ENCODE results near the gene SNED1. TPM values are rescaled to one million over a fixed set of nuclear protein-coding genes. Genes with fewer than 3 reads are reported as not detected.
A peak's percentile ranks its signal among the peaks of the same experiment; 100 is the strongest.

Gene SNED1
- 63.7 and 65.5 TPM in 2 replicates for total RNA-seq (2014; rRNA removed; shearing (Covaris generic))

DNA sequence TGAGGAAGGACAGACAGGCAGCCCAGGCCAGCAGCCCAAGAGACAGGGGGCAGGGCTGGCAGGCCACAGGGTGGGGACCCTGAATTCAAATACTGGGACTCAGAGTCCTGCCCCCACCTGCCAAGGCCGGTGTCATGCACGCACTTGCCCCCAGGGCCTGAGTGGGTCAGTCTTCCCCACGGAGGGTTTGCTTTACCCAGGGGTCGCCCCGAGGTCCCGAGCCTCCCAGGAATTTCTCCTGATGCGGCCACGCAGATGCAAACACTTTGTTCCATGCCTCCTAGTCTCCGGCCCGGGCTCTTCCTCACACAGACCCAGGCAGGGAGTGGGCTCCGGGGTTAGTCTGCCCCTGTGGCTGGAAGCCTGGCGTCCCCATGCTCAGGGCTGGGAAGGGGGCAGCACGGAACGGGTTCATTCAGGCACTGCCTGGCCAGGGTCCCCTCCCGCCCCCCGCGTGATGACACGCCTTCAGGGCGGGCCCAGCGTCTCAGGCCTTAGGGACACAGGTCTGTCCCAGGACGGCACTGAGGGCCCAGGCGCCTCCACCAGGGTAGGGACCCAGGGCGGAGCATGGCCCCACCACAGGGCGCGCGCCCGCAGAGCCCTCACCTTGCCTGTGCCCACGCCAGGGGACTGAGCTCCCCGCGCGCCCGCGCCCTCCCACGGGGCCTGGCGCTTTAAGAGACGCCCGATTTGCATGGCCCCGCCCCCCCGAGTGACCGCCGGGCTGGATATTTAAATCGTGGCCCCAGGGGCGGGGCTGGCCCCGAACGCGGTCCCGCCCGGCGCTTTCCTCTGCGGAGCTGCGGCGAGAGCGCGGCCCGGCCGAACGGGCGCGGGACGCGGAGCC is at the start of gene SNED1:
SNED1 (plus strand) TSS at position 763 of the 850 bp plus-strand sequence. CDS start 220 bp downstream, outside the sequence.
- peak; percentile 89 for DNase-seq (ENCODE audit: low read depth)

DNA sequence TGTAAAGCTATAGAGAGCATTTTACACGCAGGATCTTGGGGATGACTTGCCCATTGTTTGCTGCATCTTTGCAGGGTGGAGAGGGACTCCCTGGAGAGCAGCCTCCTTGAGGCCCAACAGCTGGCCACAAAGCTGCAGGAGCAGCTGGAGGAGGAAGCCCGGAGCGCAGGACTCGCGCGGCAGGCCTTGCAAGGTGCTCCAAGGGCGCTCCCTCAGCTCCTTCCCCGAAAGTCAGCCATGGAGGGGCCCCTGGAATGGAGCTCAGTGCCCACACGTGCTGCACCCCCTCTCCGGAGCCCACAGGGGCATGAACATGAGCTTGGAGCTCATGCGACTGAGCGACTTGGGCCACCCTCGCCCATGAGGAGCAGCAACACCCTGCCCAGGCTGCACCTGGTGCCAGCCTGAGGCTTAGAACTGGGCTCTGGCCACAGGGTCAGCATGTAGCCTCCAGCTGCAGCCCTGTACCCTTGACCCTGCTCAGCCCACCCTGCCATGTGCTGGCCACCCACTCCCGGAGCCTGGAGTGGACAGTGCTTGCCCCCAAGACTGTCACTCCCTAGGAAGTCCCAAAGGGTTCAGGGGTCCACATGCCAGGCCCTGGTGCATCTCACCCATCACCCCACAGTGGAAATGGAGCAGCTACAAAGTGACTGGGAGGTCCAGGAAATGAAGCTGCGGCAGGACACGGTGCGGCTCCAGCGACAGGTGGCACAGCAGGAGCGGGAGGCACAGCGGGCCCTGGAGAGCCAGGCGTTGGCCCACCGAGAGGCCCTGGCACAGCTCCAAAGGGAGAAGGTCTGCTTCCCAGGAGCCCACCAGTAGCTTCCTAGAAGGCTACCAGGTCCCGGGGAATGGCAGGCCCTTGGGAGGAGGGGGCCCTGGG is 49.3 kb upstream of the SNED1 start:
- DNase-seq (ENCODE audit: low read depth) = no peak

DNA sequence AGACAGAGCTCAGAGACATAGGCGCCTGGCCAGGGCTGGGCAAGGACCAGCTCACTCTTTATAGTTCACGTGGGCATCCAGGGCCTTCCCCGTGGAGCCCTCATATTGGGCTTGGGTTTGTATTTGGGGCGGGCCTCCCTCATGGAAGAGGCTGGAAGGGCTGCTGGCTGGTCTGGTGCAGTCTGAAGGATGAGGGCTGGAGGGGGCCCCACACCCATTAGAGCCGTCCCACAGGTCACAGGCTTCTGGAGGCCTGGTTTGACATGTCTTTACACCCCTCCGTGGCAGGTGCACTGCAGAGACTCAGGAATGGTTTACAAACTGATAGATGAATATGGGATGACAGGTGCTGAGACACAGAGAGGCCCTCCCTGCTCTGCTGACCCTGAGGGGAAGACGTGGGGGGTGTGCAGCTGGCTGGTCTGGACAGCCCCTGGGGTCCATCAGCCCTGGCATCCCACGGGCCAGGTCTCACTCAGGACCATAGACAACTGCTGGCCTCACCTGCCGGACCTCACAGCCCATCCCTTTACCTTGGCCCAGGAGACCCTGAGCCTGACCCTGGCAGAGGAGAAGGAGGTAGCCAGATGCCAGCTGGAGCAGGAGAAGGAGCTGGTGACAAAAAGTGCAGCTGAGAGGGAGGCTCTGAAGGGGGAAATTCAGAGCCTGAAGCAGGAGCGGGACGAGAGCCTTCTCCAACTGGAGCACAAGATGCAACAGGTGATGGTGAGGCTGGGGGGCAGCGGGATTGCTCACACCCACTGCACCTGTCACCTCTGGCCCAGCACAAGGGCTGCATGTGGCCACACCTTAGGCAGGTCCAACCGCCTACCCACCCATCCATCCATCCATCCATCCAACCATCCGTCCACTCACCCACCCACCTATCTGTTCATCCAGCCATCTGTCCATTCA is 48.4 kb upstream of the SNED1 start:
- DNase-seq (ENCODE audit: low read depth) = no peak

DNA sequence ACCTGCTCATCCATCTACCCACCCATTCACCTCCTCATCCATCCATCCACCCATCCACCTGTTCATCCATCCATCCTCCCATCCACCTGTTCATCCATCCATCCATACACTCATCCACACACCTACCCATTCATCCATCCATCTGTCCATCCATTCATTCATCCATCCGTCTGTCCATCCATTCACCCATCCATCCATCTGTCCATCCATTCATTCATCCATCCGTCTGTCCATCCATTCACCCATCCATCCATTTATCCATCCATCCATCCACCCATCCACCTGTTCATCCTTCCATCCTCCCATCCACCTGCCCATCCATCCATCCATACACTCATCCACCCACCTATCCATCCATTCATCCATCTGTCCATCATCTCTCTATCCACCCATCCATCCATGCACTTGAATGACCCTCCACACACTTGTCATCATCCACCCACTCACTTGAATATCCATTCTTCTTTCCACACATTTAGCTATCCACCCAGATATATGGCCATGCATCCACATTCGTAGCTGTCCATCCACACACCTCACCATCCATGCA is 47.3 kb upstream of the SNED1 start:
- no peak for DNase-seq (ENCODE audit: low read depth)

DNA sequence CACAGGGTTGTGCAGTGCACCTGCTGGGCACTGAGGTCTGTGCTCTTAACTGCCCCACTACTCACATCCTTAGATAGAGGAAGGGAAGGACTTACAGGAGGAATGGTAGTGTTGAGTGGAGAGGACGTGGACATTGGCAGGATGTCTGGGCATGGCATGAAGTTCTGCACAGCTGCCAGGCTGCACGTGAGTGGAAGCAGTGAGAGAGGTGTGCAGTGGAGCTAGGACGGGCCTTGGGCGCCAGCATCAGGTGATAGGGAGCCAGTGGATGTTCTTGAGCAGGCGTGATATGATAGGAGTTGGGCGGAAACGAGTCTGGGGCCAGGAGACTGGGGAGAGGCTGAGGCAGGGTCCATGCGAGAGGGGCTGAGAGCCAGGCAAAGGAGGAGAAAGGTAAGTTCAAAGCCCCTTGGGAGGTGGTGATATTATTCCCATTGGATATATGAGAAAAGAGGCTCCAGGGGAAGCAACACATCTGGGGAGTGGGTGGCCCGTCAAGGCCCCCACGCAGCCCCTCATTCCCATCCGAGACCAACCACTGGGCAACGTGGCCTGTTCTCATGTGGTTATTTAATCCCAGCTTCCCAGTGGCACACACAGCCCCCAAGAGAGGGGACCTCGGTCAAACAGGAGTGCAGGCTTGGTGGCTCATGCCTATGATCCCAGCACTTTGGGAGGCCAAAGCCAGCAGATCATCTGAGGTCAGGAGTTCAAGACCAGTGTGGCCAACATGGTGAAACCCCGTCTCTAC is 45.7 kb upstream of the SNED1 start:
- DNase-seq (ENCODE audit: low read depth) = no peak

DNA sequence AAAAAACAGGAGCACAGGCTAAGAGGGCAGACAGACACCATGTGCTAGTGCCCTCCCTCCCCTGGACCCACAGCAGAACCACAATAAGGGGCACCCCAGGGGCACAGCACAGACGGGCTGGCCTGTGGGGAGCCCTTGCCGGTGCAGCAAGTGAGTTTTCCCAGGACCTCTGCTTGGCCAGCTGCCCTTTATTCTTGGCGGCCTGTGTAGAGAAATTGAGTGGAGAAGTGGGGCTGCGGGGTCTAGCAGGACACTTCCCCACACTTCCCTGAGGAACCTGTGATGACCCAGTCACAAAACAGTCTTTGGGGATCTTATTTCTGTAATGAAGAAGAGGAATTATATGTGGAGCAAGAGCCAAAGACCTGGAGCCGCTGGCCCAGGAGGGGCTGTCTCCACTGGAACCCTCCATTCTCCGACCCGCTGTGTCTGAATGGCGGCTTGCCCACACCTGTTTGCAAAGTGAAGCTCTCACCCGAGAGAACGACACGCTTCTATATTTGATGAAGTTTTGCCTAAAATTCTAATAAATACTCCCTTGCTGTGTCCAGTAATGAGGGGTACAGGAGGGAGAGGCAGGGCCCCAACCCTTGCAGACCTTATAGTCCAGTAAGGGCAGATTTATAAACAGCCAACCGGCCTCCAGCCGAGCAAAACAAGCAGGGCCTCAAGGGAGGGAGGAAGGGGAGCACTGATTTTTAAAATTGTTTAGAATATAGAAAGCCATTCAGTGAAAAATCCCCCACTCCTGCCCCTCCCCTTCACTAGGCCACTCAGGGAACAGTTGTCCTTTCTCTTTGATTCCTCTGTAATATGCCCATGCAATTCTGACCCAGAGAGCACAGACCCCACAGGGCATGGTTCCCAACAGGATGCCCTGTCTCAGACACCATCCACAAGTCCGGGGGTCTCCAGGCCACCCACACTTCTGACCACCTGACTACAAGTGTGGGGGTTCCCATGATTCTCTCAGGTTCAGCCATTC is 44.7 kb upstream of the SNED1 start:
- no peak for DNase-seq (ENCODE audit: low read depth)

DNA sequence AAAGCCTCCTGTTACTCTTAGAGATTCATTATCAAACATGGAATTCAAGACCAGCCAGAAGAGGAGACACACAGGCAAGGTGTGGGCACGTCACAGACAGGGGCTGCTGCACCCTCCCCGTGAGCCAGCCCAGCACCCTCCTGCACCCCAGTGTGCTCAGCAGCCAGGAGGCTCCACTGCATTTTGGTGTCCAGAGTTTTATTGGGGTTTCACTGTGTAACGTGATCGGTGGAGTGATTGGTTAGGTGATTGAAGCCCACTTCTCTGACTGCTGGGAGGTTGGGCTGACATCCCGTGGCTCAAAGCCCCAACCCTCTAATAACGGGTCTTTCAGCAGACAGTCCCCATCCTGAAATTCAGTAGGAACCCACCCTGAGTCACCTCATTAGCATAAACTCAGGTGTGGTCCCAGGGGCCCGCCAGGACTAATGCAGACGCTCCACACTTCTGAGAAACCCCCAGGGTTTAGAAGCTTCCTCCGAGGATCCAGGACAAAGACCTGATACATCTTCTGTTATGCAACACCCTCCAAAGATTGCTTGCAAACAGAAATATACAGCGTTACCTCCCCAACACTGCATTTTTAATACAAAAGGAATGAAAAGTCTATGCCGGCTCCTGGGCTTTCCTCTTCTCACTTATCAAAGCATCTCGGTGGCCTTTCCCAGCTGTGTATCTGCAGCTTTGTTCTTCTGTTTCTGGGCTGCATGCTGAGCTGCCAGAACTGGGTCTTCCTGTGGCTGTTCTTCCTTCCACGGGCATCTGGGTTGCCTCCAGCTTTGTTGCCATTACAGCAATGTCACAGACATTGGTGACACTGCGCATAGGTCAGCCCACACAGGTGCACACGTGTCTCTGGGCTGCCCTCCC is 43.7 kb upstream of the SNED1 start:
- no peak for DNase-seq (ENCODE audit: low read depth)

- DNase-seq (ENCODE audit: low read depth) = no peak
Observed at GRCh38 chr2:240955306-240956170, 42.9 kb upstream of the SNED1 start.

DNA sequence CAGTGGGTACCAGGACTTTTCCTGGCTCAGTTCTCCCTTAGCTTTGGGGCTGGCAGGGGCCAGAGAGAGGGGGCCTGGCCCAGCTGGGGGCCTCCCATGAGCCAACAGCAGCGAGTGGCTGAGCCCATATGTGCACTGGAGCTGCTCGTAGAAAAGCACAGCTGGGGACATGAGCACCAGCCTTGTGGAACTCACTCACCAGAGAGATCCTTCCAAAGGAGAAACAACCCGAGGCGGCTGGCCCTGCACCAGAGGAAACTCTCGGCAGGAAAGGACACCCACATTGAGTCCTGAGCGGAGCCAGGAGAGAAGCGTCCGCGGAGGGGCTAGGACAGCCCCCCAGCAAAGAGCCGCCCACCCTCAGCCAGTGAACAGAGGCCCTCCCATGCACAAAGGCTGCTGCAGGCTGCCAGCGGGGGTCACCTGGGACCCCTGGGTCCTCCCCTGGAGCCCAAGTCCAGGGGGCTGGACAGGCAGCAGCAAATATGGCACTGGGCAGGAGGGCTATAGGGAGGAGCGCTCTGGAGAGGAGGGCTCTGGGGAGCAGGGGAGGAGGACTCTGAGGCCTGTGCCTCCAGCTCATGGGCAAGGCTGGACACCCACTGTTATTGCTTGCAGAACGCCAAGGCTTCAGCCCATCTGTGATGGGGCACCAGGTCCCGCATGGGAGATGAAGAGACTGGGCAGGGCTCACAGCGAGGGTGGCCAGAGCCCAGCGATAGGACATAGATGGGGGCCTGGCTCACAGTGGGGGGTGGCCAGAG is 42.1 kb upstream of the SNED1 start:
- peak; percentile 43 for DNase-seq (ENCODE audit: low read depth)

- no peak for DNase-seq (ENCODE audit: low read depth)
Observed at GRCh38 chr2:240956935-240957655, 41.3 kb upstream of the SNED1 start.

- peak; percentile 42 for DNase-seq (ENCODE audit: low read depth)
Observed at GRCh38 chr2:240957656-240958365, 40.6 kb upstream of the SNED1 start.

GRCh38 chr2:240958366-240959213 is 39.8 kb upstream of the SNED1 start:
- DNase-seq (ENCODE audit: low read depth) = no peak

- DNase-seq (ENCODE audit: low read depth) = no peak
Observed at GRCh38 chr2:240959214-240959940, 39.0 kb upstream of the SNED1 start.

DNA sequence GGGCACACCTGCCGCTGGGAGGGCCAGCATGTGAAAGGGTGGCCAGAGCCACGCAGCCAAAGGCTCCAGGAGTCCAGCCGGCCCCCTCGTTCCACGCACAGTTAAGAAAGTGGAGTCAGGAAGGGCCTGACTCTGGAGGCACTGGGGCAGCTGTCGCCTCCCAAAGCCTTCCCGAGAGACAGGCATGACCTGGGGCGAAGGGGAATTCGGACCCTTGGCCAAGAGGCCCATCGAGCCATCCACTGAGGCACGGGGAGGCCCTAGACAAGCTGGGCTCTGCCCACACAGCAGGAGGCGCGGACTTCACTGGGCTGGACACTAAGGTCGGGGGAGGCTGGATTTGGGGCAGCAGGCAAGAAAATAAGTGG is 38.5 kb upstream of the SNED1 start:
- DNase-seq (ENCODE audit: low read depth) = no peak
